Left hindlimb (tissue), 1 donor: ENCODE measurements around the gene PKD2L1.
"Not testable (repeated sequence)": the region's sequence is repeated elsewhere in the genome, so short reads cannot be mapped to it uniquely, and the experiment has no call there.

ENCODE experiments used
- DNase-seq: peaks from one replicate; pipeline ENCODE4 v3.0.0-alpha.2; 2018

Gene PKD2L1

DNA sequence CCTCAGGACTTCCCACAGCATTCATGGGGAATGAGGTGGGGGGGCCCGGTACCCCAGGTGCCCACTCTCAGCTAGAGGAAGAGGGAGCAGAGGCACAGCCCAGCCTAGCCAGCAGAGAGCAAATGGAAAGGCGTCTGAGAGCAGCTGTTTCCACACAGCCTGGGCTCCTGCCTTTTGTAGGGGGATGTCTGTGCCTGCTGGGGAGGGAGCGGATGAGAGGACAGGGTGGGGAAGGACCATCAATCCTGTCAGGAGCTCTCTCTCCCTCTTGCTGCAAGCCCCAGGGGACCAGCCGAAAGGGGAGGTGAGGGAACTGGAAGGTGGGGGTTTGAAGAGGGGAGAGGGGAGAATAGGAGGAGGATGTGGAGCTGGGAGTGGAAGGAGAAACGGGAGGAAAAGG is at the start of gene PKD2L1:
Gene PKD2L1, minus strand, starts transcription at position 150 of the 400 bp plus-strand sequence. Its CDS starts 125 bp downstream, at position 25.
- DNase-seq = no peak

DNA sequence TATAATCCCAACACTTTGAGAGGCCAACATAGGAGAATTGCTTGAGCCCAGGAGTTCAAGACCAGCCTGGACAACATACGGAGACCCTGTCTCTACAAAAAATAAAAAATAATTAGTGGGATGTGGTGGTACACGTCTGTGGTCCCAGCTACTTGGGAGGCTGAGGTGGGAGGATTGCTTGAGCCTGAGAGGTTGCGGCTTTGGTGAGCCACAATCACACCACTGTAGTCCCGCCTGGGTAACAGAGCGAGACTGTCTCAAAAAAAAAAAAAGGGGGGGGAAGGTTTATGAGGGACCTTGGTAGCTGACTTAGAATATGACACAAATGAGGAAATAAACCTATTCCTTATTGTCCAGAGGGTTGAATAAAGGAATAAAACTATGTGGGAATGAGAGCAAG is 47.8 kb upstream of the PKD2L1 start:
- DNase-seq = no peak

DNA sequence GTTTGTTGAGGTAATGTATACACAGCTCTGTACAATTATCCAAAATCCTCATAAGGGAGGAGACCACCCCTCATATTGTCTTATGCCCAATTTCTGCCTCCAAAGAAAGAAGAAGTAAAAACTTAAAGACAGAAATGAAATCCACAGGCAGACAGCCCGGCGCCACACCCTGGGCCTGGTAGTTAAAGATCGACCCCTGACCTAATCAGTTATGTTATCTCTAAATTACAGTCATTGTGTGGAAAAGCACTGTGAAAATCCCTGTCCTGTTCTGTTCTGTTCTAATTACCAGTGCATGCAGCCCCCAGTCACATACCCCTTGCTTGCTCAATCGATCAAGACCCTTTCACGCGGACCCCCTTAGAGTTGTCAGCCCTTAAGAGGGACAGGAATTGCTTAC is 46.6 kb upstream of the PKD2L1 start:
- DNase-seq = not testable (repeated sequence)

DNA sequence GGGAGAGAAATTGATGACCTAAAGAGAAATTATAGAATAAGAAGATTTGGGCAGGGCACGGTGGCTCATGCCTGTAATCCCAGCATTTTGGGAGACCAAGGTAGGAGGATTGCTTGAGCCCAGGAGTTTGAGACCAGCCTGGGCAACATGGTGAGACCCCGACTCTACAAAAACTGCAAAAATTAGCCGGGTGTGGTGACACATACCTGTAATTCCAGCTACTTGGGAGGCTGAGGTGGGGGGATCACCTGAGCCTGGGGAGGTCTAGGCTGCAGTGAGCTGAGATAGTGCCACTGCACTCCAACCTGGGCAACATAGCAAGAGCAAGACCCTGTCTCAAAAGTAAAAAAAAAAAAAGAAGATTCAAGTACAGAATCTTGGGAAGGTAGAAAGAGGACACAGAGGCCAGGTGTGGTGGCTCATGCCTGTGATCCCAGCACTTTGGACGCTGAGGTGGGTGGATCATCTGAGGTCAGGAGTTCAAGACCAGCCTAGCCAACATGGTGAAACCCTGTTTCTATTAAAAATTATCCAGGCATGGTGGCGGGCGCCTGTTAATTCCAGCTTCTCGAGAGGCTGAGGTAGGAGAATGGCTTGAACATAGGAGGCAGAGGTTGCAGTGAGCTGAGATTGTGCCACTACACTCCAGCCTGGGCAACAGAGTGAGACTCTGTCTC is 44.8 kb upstream of the PKD2L1 start:
- not testable (repeated sequence) for DNase-seq

DNA sequence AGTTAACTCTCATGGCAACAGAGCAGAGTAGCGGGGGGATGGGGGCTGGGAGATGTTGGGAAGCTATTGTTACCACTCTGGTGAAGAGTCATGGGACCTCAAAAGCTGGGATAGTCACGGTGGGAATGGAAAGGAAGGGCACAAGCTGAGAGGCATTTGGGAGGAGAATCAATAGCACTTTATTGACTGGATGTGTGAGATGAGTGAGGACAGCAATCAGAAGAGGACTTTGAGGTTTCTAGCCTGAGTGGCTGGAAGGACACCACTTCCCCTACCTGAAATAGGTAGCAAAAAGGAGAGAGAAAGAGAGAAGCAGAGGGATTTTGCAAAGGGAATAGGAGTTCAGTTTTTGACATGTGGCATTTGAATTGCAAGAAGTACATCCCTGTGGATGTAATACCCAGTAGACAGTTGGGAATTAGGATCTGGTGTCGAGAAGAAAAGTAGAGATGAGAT is 44.2 kb upstream of the PKD2L1 start:
- DNase-seq = no peak

DNA sequence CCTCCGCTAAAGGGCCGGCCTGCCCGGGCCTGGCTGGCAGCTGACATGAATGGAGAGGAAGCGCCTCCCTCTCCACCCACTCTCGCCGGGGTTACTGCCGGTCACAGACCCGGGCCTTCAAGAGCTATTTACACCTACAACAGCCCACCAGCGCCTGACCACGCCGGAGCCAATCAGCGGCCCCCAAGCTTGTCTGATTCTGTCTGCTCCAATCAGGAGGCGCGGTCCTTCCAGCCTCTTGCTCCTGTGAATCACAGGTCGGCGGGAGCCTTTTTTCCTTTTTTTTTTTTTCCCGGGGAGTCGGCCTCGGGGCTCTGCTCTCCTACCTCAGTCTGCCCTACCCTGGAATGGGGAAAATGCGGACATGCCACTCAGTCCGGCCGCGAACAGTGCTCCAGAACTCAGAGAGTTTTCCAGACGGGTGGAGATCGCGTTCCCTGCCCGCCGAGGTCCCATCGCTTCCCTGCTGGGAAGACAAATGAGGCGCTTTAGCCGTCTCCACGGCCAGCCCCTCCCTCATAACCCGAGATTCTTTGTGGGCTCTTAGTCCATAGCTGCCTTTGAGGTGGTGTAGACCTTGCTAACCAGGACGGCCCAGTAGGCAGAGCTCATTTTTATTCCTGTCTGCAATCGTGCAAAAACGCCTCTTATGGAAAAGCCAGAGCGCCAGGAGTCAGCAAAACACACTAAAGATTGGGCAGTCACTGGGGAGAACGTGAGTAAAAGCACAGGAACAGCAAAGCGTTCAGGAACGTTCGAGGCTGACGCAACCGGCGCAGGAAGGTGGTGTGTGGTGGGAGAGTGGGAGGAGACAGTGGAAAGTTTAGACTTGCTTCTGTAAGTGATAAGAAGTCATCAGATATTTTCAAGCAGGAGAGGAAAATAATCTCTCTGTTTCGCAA is 43.5 kb upstream of the PKD2L1 start:
- peak; percentile 97 for DNase-seq

DNA sequence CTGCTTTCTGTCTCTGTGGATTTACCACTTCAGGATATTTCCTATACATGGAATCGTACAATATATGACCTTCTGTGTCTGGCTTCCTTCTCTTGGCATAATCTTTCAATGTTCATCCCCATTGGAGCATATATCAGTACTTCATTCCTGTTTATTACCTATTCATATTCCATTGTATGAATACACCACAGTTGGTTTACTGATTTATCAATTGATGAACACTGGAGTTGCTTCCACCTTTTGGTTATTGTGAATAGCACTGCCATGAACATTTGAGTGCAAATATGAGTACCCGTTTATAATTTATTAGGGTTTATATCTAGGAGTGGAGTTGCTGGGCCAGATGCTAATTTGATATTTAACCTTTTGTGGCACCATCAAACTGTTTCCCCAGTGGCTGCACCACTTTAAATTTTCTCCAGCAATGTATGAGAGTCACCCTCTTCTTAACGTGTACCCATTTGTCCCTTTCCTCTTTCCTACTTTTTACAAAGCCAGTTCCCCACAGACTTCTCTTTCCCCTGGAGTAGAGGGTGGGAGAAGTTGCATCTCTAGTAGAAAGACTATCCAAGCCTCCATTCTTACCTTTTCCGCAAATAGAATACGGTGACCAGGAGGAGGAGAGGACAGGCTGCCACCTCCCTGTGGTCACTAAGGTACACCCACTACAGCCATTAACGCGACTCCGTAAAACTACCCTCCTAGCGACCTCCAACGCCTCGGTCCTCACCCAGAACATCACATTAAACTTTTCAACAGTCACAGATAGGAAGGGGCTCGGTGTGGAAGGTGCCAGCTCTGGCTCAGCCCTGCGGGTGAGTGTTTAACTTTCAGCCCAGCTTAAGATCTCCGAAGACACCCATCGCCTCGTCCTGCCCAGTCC is 42.6 kb upstream of the PKD2L1 start:
- no peak for DNase-seq

DNA sequence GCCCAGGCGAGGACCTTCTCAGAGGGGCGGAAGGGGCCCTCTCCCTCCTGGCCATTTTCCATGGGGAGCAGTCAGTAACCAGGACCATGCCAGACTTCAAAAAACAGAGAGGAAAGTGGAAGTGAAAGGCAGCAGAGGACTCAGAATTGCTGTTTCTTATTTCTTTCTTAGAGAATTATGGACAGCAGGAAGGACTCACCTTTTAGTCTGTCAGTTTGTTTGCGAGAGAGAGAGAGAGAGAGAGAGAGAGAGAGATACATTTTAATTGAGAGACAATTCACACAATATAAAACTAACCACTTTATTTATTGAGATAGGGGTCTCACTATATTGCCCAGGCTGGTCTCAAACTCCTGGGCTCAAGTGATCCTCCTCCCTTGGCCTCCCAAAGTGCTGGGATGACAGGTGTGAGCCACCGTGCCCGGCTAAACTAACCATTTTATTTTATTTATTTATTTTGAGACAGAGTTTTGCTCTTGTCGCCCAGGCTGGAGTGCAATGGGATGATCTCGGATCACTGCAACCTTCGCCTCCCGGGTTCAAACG is 41.5 kb upstream of the PKD2L1 start:
- no peak for DNase-seq

DNA sequence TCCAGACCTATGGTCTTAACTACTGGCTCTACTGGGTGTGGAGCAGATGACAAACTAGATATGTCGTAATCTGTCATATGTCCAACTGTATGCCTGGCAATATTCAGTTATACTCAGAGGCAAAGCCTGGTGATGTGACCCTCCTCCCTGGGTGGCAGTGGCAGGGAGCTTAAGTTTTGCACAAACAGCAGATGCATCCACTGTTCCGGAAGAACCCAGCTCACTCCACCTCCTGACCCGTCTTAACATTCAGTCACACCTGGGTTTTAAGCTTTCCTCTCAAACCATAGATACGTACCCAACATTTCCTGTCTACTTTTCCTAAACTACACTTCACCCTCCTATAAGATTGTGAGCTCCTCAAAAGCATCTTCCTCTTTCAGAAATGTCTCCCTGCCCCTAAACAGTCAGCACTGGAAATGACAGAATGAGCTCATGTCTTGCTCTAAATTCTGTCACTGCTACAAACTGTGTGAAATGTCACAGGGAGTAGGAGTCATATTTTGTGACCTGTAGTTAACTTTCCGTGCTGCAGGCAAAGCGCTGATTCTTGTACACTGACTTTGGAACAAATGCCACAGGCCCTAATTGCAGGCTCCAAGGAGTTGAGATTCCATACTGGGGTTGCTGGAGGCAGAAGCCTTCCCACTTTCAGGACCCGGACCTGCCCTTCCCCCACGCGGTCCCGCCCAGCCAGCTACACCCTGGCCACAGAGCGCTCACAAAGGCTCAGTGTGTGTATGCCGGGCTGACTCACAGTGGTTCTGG is 40.9 kb upstream of the PKD2L1 start:
- DNase-seq = peak; percentile 89

DNA sequence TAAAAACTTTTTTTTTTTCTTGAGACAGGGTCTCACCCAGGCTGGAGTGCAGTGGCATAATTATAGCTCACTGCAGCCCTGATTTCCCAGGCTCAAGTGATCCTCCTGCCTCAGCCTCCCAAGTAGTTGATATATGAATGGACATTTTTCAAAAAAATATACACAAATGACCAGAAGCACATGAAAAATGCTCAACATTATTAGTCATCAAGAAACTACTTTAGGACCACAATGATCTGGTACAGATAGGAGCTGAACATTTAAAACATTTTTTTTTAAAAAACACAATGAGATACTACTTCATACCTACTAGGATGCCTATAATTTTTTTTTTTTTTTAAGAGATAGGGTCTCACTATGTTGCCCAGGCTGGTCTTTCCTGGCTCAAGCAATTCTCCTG is 38.7 kb upstream of the PKD2L1 start:
- no peak for DNase-seq

DNA sequence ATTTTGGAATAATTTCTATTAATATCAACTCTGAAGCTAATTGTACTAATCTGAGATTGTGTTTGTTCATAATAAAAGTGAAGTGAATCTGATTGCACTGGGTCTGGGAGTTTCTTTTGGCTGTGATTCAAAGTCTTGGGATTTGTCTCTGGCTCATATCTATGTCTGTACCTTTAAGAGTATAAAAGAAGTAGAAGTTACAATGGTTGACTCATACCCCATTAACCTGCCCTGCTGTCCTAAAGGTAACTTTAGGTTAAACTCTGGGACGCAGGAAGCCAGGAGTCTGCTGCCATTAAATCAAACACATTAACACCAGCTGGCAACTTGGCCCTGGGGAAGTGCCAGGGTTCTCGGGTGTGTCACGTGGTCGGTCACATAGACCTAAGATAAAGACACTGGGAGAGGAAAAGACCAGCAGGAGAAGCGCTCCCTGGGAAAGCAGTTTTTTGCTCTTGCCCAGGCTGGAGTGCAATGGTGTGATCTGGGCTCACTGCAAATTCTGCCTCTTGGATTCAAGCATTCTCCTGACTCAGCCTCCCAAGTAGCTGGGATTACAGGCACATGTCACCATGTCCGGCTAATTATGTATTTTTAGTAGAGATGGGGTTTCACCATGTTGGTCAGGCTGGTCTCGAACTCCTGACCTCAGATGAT is 34.8 kb upstream of the PKD2L1 start:
- peak; percentile 43 for DNase-seq

DNA sequence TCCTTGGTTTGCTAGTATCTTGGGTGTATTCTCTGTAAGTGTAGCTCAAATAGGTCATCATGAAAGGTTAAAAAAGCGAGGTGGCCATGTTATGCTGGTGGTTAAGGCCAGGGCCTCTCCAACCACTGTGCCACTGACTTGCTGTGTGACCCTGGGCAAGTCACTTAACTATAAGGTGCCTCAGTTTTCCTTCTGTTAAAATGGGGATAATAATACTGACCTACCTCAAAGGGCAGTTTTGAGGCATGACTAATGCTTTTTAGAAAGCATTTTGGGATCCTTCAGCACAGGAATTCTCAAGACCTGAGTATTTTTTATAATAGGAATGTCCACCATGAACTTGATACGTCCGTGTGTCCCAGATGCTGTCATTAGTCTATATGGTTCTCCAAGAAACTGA is 34.1 kb upstream of the PKD2L1 start:
- no peak for DNase-seq

DNA sequence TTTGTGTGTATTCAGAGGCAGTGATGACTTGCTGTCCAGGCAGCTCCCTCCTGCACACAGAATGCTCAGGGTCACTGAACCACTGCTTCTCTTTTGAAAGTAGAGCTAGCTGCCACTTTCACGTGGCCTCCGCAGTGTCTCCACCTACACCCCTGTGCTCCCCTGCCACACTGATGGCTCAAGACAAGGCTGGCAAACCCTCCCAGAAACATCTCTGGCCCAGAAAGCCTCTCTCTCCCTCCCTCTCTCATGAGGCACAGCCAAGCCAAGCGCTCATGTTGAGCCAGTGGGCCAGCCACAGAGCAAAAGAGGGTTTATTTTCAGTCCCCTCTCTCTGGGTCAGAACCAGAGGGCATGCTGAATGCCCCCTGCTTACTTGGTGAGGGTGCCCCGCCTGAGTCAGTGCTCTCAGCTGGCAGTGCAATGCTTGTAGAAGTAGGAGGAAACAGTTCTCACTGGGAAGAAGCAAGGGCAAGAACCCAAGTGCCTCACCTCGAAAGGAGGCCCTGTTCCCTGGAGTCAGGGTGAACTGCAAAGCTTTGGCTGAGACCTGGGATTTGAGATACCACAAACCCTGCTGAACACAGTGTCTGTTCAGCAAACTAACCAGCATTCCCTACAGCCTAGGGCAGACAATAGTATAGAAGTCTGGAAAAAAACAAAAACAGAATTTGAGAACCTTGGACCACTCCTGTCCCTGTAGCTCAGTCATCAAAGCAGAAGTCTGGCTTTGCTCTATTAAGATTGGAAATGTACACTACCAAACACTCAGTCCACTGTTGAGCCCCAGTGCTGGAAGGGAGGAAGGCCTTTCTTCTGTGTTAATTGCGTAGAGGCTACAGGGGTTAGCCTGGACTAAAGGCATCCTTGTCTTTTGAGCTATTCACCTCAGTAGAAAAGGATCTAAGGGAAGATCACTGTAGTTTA is 32.8 kb upstream of the PKD2L1 start:
- no peak for DNase-seq

DNA sequence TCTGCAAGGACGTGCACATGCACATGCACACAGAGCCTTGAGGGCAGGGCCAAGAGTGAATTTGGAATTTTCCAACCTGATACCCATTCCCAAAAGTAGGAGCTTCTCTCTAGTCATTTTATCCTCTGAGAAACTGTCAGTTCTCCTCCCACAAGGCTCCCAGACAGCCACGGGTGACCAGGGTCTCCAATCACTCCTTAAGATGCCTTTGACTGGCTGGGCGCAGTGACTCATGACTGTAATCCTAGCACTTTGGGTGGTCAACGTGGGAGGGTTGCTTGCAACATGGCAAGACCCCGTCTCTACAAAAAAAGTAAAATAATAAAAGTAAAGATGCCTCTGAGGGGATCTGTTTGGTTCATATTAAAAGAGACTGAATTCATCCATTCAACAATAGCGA is 30.2 kb upstream of the PKD2L1 start:
- DNase-seq = no peak

DNA sequence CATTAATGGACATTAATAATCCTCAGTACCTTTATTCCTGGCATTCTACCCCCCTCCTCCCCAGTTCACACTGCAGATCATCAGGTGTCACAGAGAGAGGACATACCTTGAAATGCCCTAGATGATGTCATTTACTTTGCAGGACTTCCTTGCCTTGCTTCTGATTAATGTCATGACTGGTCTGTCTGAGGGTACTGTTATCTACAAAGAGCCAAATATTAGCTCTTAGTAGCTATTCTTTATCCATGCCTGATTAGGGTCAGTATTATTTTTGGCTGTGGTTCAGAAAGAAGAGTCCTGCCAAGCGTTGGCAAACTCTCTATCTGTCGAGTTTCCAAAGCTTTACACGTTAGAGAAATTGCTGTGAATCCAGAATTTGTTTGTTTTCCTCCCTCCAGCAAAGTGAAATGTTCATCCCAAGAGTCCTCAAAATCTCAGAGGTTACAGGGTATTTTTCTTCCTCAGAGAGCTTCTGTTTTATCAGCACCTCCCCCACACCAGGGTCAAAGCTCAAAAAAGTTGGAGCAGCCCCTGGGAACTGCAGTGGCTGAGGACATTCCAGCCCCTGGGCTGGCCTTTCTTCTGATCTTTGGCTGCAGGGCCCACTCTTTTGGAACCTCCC is 29.6 kb upstream of the PKD2L1 start:
- no peak for DNase-seq

DNA sequence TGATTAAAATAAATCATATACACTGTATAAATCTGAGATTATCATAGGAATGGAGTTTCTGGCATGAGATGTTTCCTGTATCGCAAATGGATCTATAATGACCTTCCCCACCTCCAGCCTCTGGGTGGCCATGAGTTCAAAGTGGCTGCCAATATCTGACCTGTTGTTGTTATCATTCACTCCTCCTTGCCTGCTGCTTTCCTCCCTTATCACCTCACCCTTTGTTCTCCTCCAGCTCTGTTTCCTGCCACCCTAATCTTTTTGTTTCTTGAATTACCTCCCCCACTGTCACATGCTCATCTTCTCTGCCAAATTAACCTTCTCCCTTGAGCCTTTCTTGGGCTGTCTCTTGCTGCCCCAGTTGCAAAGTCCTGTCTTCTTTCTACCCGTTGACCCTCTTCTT is 29.0 kb upstream of the PKD2L1 start:
- no peak for DNase-seq

DNA sequence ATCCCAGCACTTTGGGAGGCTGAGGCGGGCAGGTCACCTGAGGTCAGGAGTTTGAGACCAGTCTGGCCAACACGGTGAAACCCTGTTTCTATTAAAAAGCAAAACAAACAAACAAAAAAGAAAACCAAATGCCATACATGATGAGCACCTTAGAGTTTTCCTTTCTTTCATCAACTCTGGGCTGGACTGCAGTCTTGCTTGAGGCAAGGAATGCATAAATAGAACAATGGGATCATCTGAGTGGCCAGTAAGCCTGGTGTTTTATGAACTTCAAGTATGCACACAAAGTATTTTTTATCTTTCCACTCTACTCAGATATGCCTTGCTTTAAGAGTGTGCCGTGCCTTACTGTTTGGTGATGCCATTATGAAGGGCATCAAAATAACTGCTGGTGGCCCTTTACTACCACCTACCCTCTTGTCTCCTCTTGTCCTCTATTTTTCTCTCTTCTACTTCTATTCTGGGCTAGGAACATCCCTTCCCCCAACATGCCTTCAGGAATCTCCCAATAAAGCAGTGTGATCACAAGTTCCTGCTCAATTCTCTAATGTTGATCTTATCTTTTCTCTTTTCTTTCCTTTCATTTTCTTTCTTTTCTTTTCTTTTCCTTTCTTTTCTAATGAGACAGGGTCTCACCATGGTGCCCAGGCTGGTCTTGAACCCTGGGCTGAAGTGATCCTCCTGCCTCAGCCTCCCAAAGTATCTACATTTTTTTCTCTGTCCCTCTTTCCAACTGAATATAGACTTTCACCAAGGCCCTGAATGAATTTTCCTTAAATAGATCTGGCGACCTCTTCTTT is 27.2 kb upstream of the PKD2L1 start:
- DNase-seq = no peak

DNA sequence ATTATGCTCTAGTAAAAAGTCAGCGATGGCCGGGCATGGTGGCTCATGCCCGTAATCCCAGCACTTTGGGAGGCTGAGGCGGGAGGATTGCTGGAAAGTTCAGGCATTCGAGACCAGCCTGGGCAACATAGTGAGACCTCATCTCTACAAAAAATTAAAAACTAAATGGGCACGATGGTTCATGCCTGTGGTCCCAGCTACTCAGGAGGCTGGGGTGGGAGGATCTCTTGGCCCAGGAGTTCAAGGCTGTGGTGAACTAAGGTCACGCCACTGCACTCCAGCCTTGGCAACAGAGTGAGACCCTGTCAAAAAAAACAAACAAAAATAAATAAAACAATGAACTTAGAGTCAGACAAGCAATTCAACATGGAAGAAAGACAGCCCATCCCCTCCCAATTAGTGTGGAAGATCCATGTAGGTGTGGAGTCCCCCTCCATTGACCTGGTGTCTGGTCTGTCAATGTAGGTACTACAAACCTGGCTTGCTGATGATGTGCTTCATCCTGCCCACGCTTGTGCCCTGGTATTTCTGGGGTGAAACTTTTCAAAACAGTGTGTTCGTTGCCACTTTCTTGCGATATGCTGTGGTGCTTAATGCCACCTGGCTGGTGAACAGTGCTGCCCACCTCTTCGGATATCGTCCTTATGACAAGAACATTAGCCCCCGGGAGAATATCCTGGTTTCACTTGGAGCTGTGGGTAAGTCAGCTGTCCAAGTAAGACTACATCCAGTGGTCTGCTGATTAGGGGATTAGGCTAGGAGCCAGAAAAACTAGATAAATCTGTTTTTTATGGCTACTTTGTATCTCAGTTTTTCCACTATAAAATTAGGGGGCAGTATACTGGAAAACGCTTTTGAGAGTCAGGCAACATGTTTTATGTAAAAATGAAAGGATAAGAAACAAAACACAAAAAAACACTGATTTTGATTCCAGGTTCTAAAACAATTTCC is 26.3 kb upstream of the PKD2L1 start:
- no peak for DNase-seq
